Stimulated activated CD4-positive, alpha-beta T cell treated with anti-CD3 and anti-CD28 coated beads, Interleukin-1b, Interleukin-23, amount 100 ng/mL, for 4 hours (primary cell): Measurements from ENCODE around the gene NTRK2.
"Not testable (repeated sequence)": the region's sequence is repeated elsewhere in the genome, so short reads cannot be mapped to it uniquely, and the experiment has no call there.

Source experiments
- DNase-seq, 2 donors: peaks; one replicate each; pipeline ENCODE4 v3.0.0-alpha.2; 2020; ENCODE audit warnings: low read depth in 2 of 2

Gene NTRK2

DNA sequence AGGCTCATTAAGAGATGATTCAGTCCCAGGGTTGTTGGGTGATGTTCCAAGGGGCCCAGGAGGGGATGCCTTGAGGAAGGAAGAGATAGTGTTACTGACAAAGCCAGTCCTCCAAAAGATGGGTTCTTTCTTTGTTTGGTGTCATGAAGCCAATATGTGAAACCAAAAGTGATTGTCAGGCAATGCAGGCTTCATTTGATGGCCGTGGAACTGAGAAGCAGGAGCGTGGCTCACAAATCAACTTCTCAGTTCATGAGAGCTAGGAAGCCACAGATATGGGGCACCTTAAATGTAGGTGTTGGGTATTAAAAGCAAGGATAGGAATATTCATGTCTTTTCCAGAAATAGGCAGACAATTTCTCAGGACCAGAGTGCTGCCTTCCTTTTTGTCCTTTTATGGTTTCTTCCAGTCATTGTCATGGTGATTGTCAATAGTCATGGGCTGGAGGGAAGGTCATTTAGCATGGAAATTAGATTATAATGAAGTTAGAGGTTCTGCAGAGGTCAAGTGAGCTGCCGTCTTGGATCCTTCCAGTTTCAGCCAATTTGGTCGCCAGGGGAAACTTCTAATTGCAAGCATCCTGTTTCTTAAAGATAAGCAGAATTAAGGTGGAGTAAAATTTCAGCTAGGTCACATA is 393.0 kb downstream of the NTRK2 start:
- no peak for DNase-seq

DNA sequence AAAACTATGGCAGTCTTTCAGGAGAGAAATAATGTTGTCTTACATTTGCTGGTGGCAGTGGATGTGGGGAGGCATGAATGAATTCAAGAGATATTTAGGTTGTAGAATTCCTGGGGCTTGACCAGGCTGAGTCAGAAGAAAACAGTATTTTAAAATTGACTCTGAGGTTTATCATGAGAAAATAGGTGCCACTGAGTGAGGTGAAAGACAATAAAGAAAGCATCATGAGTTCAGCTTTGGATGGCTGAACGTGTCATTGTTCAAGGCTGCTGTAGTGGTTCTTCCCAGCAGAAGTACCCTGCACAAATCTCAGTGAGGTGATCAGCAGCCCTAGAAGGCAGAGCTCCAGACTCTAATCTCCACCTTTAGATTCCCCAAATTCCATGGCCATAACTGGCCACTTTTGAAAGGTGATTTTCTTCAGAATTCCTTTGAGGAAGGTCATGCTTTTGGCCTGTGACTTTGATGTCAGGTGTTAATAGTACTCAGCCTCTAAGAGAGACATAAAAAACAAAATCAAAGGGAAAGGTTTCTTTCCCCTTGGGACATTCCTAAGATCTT is 395.4 kb downstream of the NTRK2 start:
- no peak for DNase-seq

DNA sequence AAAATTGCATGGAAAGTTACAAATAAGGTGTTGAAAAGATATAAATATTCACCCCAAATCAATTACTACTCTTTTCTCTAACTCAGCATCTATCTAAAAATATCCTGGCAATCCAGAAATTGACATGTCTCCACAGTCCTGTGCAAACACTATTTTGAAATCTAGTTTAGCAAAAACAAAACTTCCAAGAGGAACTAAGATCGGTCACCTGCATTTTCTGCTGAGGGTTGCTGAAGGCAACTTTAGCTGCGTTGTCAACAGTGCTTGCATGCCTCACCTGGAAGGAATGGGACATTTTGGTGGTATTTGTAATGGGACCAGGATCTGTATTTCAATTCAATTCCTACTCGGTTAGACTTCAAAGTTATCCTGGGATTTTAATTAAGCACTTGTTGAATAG is 398.3 kb downstream of the NTRK2 start:
- DNase-seq, result no peak

DNA sequence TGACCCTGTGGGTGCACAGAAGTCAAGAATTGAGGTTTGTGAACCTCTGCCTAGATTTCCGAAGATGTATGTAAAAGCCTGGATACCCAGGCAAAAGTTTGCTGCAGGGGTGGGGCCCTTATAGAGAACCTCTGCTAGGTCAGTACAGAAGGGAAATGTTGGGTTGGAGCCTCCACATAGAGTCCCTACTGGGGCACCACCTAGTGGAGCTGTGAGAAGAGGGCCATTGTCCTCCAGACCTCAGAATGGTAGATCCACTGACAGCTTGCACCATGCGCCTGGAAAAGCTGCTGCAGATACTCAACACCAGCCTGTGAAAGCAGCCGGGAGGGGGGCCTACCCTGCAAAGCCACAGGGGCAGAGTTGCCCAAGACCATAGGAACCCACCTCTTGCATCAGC is 399.9 kb downstream of the NTRK2 start:
- DNase-seq, result not testable (repeated sequence)
